IMR-90 (cell line): ENCODE results near the gene TUBB6. TPM values are rescaled to one million over a fixed set of nuclear protein-coding genes. Genes with fewer than 3 reads are reported as not detected.

Source experiments
- ATAC-seq: fragments of 200-7000 bp; cut with Tn5 transposase; 2 replicates; pipeline ENCODE4 v1.9.1; 2020; ENCODE audit warnings: low read depth, mild to moderate bottlenecking, moderate library complexity
- BruUV-seq: library from RNA; stranded (reverse); fragments of 400-500 nt; replicated peaks from 2 replicates; lab custom pipeline; 2021; lab: Mats Ljungman, UMichigan
- CTCF ChIA-PET: fragments of 300-600 bp; formaldehyde crosslinking; extraction: SDS; loops from one replicate; lab custom pipeline; 2021; ENCODE audit warnings: antibody characterized with exemption; lab: Yijun Ruan, JAX
- POLR2A ChIA-PET: fragments of 300-600 bp; sonication (Branson Sonifier 250); formaldehyde crosslinking; loops from one replicate; lab custom pipeline; 2022; ENCODE audit warnings: antibody characterized with exemption; ENCODE audit not compliant: unreplicated experiment; lab: Charles Lee
- DNase-seq: peaks from one replicate; pipeline ENCODE4 v3.0.0; 2013
- H2AFZ ChIP-seq: replicated peaks from 2 replicates; pipeline ENCODE3; 2013; ENCODE audit warnings: low read length, mild to moderate bottlenecking; ENCODE audit not compliant: poor library complexity
- H2AK5ac ChIP-seq: 2 replicates; pipeline ENCODE4 v1.6.1; 2013; ENCODE audit warnings: low read depth, low read length, inconsistent platforms
- H2AK9ac ChIP-seq: replicated peaks from 2 replicates; pipeline ENCODE3; 2013; ENCODE audit warnings: mild to moderate bottlenecking, low read depth, low read length, moderate library complexity; ENCODE audit not compliant: poor library complexity
- H2BK120ac ChIP-seq: 2 replicates; pipeline ENCODE4 v1.6.1; 2013; ENCODE audit warnings: low read depth, low read length, inconsistent platforms
- H2BK15ac ChIP-seq: 3 replicates; pipeline ENCODE4 v1.6.1; 2013; ENCODE audit warnings: low read depth, low read length, inconsistent platforms
- H2BK20ac ChIP-seq: 2 replicates; pipeline ENCODE4 v1.6.1; 2013; ENCODE audit warnings: low read depth, mild to moderate bottlenecking, inconsistent platforms, low read length, moderate library complexity
- H2BK5ac ChIP-seq: 2 replicates; pipeline ENCODE4 v1.6.1; 2013; ENCODE audit warnings: mild to moderate bottlenecking, low read depth, low read length, inconsistent platforms; ENCODE audit not compliant: poor library complexity, severe bottlenecking
- H3K14ac ChIP-seq: replicated peaks from 2 replicates; pipeline ENCODE4 v1.6.1; 2013; ENCODE audit warnings: low read depth, low read length, inconsistent platforms
- H3K18ac ChIP-seq: 2 replicates; pipeline ENCODE4 v1.6.1; 2013; ENCODE audit warnings: low read depth, low read length, control low read depth
- H3K23ac ChIP-seq: 2 replicates; pipeline ENCODE4 v1.6.1; 2013; ENCODE audit warnings: low read depth, low read length, inconsistent platforms
- H3K27ac ChIP-seq: 2 replicates; pipeline ENCODE4 v1.5.1; 2013; ENCODE audit warnings: mild to moderate bottlenecking, control low read depth, low read length; ENCODE audit not compliant: insufficient read depth
- H3K27me3 ChIP-seq: 2 replicates; pipeline ENCODE4 v1.6.1; 2013; ENCODE audit warnings: low read length; ENCODE audit not compliant: control insufficient read depth, insufficient read depth
- H3K36me3 ChIP-seq: 2 replicates; pipeline ENCODE4 v1.6.1; 2013; ENCODE audit warnings: low read length, mixed read lengths; ENCODE audit not compliant: control insufficient read depth, insufficient read depth
- H3K4ac ChIP-seq: 2 replicates; pipeline ENCODE4 v1.6.1; 2013; ENCODE audit warnings: low read depth, low read length, inconsistent platforms
- H3K4me1 ChIP-seq: 2 replicates; pipeline ENCODE4 v1.6.1; 2013; ENCODE audit warnings: low read length, mixed read lengths; ENCODE audit not compliant: control insufficient read depth, insufficient read depth
- H3K4me2 ChIP-seq: 2 replicates; pipeline ENCODE4 v1.6.1; 2013; ENCODE audit warnings: low read depth, mild to moderate bottlenecking, control low read depth, low read length, moderate library complexity
- H3K4me3 ChIP-seq: 2 replicates; pipeline ENCODE4 v1.5.1; 2013; ENCODE audit warnings: low read depth, mild to moderate bottlenecking, control low read depth, low read length, moderate library complexity; ENCODE audit not compliant: insufficient read depth
- H3K56ac ChIP-seq: 2 replicates; pipeline ENCODE4 v1.6.1; 2013; ENCODE audit warnings: low read length, inconsistent platforms; ENCODE audit not compliant: insufficient read depth; ENCODE audit errors: extremely low read depth
- H3K79me1 ChIP-seq, 2 experiments: 2 replicates each; pipeline ENCODE4 v1.6.1; 2013; ENCODE audit warnings: low read length in 2 of 2, inconsistent platforms in 1 of 2, low read depth in 1 of 2
- H3K9ac ChIP-seq: 2 replicates; pipeline ENCODE4 v1.6.1; 2013; ENCODE audit warnings: low read depth, low read length, control low read depth
- H3K9me1 ChIP-seq: 2 replicates; pipeline ENCODE4 v1.6.1; 2013; ENCODE audit warnings: low read length, inconsistent platforms; ENCODE audit not compliant: insufficient read depth
- H3K9me3 ChIP-seq: 2 replicates; pipeline ENCODE4 v1.6.1; 2013; ENCODE audit warnings: low read length; ENCODE audit not compliant: control insufficient read depth, insufficient read depth
- H4K20me1 ChIP-seq: 2 replicates; pipeline ENCODE4 v1.6.1; 2013; ENCODE audit warnings: low read length, inconsistent platforms; ENCODE audit not compliant: insufficient read depth
- H4K5ac ChIP-seq: 2 replicates; pipeline ENCODE4 v1.6.1; 2013; ENCODE audit warnings: mild to moderate bottlenecking, low read depth, low read length, control low read depth
- H4K8ac ChIP-seq, 2 experiments: 2 replicates each; pipeline ENCODE4 v1.6.1; 2013; ENCODE audit warnings: low read depth in 2 of 2, low read length in 2 of 2, control low read depth in 1 of 2, inconsistent platforms in 1 of 2
- H4K91ac ChIP-seq: 2 replicates; pipeline ENCODE4 v1.6.1; 2013; ENCODE audit warnings: low read depth, low read length, inconsistent platforms; ENCODE audit not compliant: insufficient read depth
- BHLHE40 ChIP-seq: fragments of 150-350 bp; IDR thresholded peaks from 2 replicates; pipeline ENCODE4 v1.6.1; 2016; ENCODE audit warnings: mild to moderate bottlenecking, low read depth, low read length
- CEBPB ChIP-seq: IDR thresholded peaks from 2 replicates; pipeline ENCODE4 v1.6.1; 2012; ENCODE audit warnings: low read depth, low read length, improper control_type of control experiment
- CHD1 ChIP-seq: IDR thresholded peaks from 2 replicates; pipeline ENCODE4 v1.6.1; 2012; ENCODE audit warnings: low read depth, low read length, improper control_type of control experiment
- ELK1 ChIP-seq: fragments of 150-350 bp; IDR thresholded peaks from 2 replicates; pipeline ENCODE4 v1.6.1; 2016; ENCODE audit warnings: low read depth, mild to moderate bottlenecking, low read length, moderate library complexity, borderline replicate concordance
- FOS ChIP-seq: fragments of 150-350 bp; IDR thresholded peaks from 2 replicates; pipeline ENCODE4 v1.6.1; 2016; ENCODE audit warnings: low read depth, low read length
- MAFK ChIP-seq: IDR thresholded peaks from 2 replicates; pipeline ENCODE4 v1.6.1; 2012; ENCODE audit warnings: low read depth, low read length, improper control_type of control experiment
- MAZ ChIP-seq: IDR thresholded peaks from 2 replicates; pipeline ENCODE4 v1.6.1; 2012; ENCODE audit warnings: low read depth, mild to moderate bottlenecking, low read length, improper control_type of control experiment, moderate library complexity, borderline replicate concordance
- MXI1 ChIP-seq: IDR thresholded peaks from 2 replicates; pipeline ENCODE4 v1.6.1; 2012; ENCODE audit warnings: low read depth, mild to moderate bottlenecking, low read length, moderate library complexity, borderline replicate concordance
- NFE2L2 ChIP-seq: fragments of 150-350 bp; IDR thresholded peaks from 2 replicates; pipeline ENCODE4 v1.6.1; 2016; ENCODE audit warnings: low read depth, mild to moderate bottlenecking, low read length
- POLR2A ChIP-seq: IDR thresholded peaks from 2 replicates; pipeline ENCODE4 v1.6.1; 2012; ENCODE audit warnings: mild to moderate bottlenecking, low read depth, low read length
- RAD21 ChIP-seq: IDR thresholded peaks from 2 replicates; pipeline ENCODE4 v1.6.1; 2012; ENCODE audit warnings: low read length, improper control_type of control experiment
- RCOR1 ChIP-seq: IDR thresholded peaks from 2 replicates; pipeline ENCODE4 v1.6.1; 2012; ENCODE audit warnings: mild to moderate bottlenecking, low read length, improper control_type of control experiment; ENCODE audit not compliant: insufficient replicate concordance
- RFX5 ChIP-seq: IDR thresholded peaks from 2 replicates; pipeline ENCODE4 v1.8.0; 2012; ENCODE audit warnings: low read depth, mild to moderate bottlenecking, low read length, moderate library complexity
- SMC3 ChIP-seq: fragments of 150-350 bp; IDR thresholded peaks from 2 replicates; pipeline ENCODE4 v1.6.1; 2016; ENCODE audit warnings: low read depth, mild to moderate bottlenecking, antibody characterized with exemption, low read length, moderate library complexity
- WGBS, 2 experiments: methylation state at CpG; one replicate each; pipeline versions ENCODE4 v1.1.5 to v1.1.7; 2013; ENCODE audit warnings: missing lambda C conversion rate in 2 of 2; ENCODE audit not compliant: insufficient read length in 1 of 2; ENCODE audit errors: extremely low coverage in 2 of 2; 5-methylcytosine and 5-hydroxymethylcytosine counted together
- dilution Hi-C: fragments of 300-500 bp; cut with HindIII; formaldehyde crosslinking; loops from one replicate; pipeline ENCODE4 v1.14.3; 2018; ENCODE audit warnings: low sequenced_read_pairs; ENCODE audit not compliant: unreplicated experiment
- in situ Hi-C: fragments of 300-500 bp; cut with MboI; formaldehyde crosslinking; loops from 3 replicates; pipeline ENCODE4 v1.14.3; 2019; ENCODE audit warnings: low sequenced_read_pairs, inconsistent platforms, mixed read lengths
- intact Hi-C: fragments of 100-400 bp; cut with micrococcal nuclease; formaldehyde crosslinking; loops from 2 replicates; pipeline ENCODE4 v1.10.0; 2022
- polyA plus RNA-seq, 3 experiments: library from polyadenylated mRNA; depleted of rRNA; stranded (reverse); fragments of >200 nt; gene quantifications; 2 replicates each; pipeline ENCODE4 v1.2.3, GENCODE V29; 2012; ENCODE audit warnings: low replicate concordance in 1 of 3
- total RNA-seq: library from RNA; depleted of rRNA; stranded (reverse); fragments of >200 nt; gene quantifications from 2 replicates; pipeline ENCODE4 v1.2.3, GENCODE V29; 2012
- TF ChIP-seq, protein P1 (sequence below): fragments of 150-350 bp; IDR thresholded peaks from 2 replicates; pipeline ENCODE4 v1.6.1; 2017; ENCODE audit warnings: mild to moderate bottlenecking, antibody characterized with exemption, low read length, low read depth

The TUBB6 gene
- total and polyA plus RNA-seq, 2 of the 4 experiments (the other 2 are of a cell fraction): 927 to 1,040 TPM

DNA sequence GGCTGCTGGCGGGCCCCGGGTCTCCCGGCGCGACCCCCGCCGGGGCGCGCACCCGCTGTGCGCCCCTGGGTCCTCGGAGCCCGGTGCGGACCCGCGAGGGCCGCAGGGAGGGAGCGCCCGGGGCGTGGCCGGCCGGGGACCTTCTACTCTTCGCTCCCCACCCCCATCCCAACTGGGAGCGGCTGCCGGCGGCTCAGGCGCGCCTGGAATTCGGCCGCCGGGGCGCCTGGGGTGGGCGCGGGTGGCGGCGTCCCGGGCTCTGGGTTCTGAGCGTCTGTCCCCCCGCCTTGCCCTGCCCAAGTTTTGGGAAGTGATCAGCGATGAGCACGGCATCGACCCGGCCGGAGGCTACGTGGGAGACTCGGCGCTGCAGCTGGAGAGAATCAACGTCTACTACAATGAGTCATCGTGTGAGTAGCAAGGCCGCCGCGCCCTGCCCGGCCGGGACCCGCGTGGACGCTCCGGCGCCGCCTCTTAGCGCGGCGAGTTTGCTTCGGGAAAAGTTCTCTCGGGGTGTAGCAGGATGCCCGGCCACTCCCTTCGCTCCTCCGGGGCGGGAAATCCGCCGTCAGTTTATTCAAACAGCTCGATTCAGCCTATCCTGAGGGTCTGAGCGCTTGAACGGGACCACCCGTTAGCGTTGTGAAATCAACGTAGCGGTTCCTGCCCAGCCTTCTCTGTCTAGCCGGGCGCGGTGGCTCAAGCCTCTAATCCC, 502 bp downstream of the TUBB6 start:
- in situ Hi-C loops (loop anchor here (5.0 kb wide), 1 partner anchor 36 kb away; no protein-coding TSS in a partner anchor), intact Hi-C loops (loop anchor here (1.0 kb wide), 2 partner anchors 29 to 36 kb away; no protein-coding TSS in a partner anchor), dilution Hi-C loops (no loop called here)
- Histone ChIP-seq H2BK5ac (peak overlapping the region; percentile 84), H3K9me3 (peaks cover 2% of the 10 kb centered on the region), H2BK20ac (no peak overlapping the region), H4K8ac (peak overlapping the region; percentile 67 to 72; a peak in 3 of 4 replicates), H3K4me1 (peaks cover 16% of the 10 kb centered on the region), H3K9me1 (peaks cover 18% of the 10 kb centered on the region; the same call in 1 of the 2 replicates), H3K79me1 (peaks cover 18 to 50% of the 10 kb centered on the region in 2 experiments; a peak in 3 of 4 replicates), H2BK15ac (no peak overlapping the region), H3K56ac (peak overlapping the region; percentile 90), H2BK120ac (peak overlapping the region; percentile 30; the same call in 1 of the 2 replicates), H4K20me1 (peaks cover 40% of the 10 kb centered on the region), H2AK9ac (peak overlapping the region; percentile 94), H3K36me3 (peaks cover 25% of the 10 kb centered on the region), H3K23ac (peak overlapping the region; percentile 79), H4K91ac (peak overlapping the region; percentile 77), H3K27ac (peak overlapping the region; percentile 97), H3K9ac (peak overlapping the region; percentile 99), H3K18ac (peak overlapping the region; percentile 28), H3K14ac (peak overlapping the region; percentile 81), H3K4ac (peak overlapping the region; percentile 72), H4K5ac (no peak overlapping the region; the same call in 1 of the 2 replicates), H3K27me3 (no peaks in the 10 kb centered on the region), H3K4me2 (peak overlapping the region; percentile 77), H3K4me3 (peak overlapping the region; percentile 96), H2AFZ (peak overlapping the region; percentile 84), H2AK5ac (peak overlapping the region; percentile 77)
- ChIA-PET CTCF (interaction anchor here (2.4 kb wide), 1 partner anchor 37 kb away, joined by 9 read pairs; no protein-coding TSS in a partner anchor), POLR2A (no interaction called here)
- peak; percentile 50 for ATAC-seq
- WGBS, 2 experiments: 0% methylated on average over 61 of the region's 81 CpGs; no CpG with 5 or more reads in 1 of the 2 experiments
- BruUV-seq: no TSS peak
- DNase-seq: peak; percentile 88
- TF ChIP-seq, protein P1, sequence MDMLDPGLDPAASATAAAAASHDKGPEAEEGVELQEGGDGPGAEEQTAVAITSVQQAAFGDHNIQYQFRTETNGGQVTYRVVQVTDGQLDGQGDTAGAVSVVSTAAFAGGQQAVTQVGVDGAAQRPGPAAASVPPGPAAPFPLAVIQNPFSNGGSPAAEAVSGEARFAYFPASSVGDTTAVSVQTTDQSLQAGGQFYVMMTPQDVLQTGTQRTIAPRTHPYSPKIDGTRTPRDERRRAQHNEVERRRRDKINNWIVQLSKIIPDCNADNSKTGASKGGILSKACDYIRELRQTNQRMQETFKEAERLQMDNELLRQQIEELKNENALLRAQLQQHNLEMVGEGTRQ: no peak
- TF ChIP-seq ELK1: no peak
- TF ChIP-seq CEBPB: peak; percentile 56
- peak; percentile 86 for TF ChIP-seq FOS
- no peak for TF ChIP-seq RCOR1
- no peak; the same call in 1 of the 2 replicates for TF ChIP-seq CHD1
- TF ChIP-seq RFX5: no peak
- TF ChIP-seq RAD21: no peak; the same call in 1 of the 2 replicates
- TF ChIP-seq SMC3: no peak
- no peak for TF ChIP-seq MAFK
- peak; percentile 94 for TF ChIP-seq MXI1
- no peak; the same call in 1 of the 2 replicates for TF ChIP-seq POLR2A
- no peak for TF ChIP-seq BHLHE40
- TF ChIP-seq NFE2L2: no peak
- no peak; the same call in 1 of the 2 replicates for TF ChIP-seq MAZ
